ENCODE measurements around the gene SLAMF1.

The SLAMF1 gene

GRCh38 chr1:160608941-160609340 is 37.9 kb downstream of the SLAMF1 start:
- Histone ChIP-seq H3K27ac (ENCODE audit: low read length) (no peak overlapping the region), H3K27me3 (ENCODE audit: control insufficient read depth in 1 of 2, insufficient read depth in 2 of 2, low read length in 2 of 2) (peaks cover 0 to 4% of the 10 kb centered on the region in 2 donors), H3K36me3 (ENCODE audit: control insufficient read depth in 2 of 2, insufficient read depth in 2 of 2, low read length in 2 of 2) (no peaks in the 10 kb centered on the region), H3K4me3 (ENCODE audit: low read length in 2 of 2) (no peak overlapping the region), H3K9ac (ENCODE audit: low read length in 2 of 2) (no peak overlapping the region), H3K4me1 (ENCODE audit: control insufficient read depth, insufficient read depth, low read length) (no peaks in the 10 kb centered on the region), H3K9me3 (ENCODE audit: control insufficient read depth in 2 of 2, low read length in 2 of 2) (no peaks in the 10 kb centered on the region)

DNA sequence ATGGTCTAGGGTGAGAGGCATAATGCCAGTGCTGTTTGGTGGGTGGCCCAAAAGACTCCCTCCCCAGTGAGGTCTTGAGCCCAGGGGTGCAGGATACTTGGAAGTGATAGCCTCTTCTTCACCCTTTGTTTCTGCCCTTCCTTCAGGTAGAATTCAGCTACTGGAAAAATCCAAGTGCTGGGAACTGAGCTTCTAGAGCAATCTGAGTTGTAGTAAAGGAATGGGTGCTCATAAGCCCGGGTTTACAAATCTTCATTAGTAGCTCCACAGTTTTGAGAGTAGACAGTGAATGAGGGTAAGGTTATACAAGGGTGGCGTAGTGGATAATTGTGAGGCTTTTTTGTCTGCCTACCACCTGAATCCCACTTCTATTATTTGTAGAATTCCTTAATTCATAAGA is 38.3 kb downstream of the SLAMF1 start:
- Histone ChIP-seq H3K27me3 (ENCODE audit: control insufficient read depth in 1 of 2, insufficient read depth in 2 of 2, low read length in 2 of 2) (peaks cover 0 to 4% of the 10 kb centered on the region in 2 donors), H3K4me1 (ENCODE audit: control insufficient read depth, insufficient read depth, low read length) (no peaks in the 10 kb centered on the region), H3K4me3 (ENCODE audit: low read length in 2 of 2) (no peak overlapping the region), H3K36me3 (ENCODE audit: control insufficient read depth in 2 of 2, insufficient read depth in 2 of 2, low read length in 2 of 2) (no peaks in the 10 kb centered on the region), H3K27ac (ENCODE audit: low read length) (no peak overlapping the region), H3K9me3 (ENCODE audit: control insufficient read depth in 2 of 2, low read length in 2 of 2) (no peaks in the 10 kb centered on the region), H3K9ac (ENCODE audit: low read length in 2 of 2) (no peak overlapping the region)

- no peaks in the 10 kb centered on the region for H3K4me1 ChIP-seq (ENCODE audit: control insufficient read depth, insufficient read depth, low read length)
- H3K9ac ChIP-seq (ENCODE audit: low read length in 2 of 2): no peak overlapping the region
- peaks cover 0 to 4% of the 10 kb centered on the region in 2 donors for H3K27me3 ChIP-seq (ENCODE audit: control insufficient read depth in 1 of 2, insufficient read depth in 2 of 2, low read length in 2 of 2)
- H3K9me3 ChIP-seq (ENCODE audit: control insufficient read depth in 2 of 2, low read length in 2 of 2): no peaks in the 10 kb centered on the region
- H3K36me3 ChIP-seq (ENCODE audit: control insufficient read depth in 2 of 2, insufficient read depth in 2 of 2, low read length in 2 of 2): no peaks in the 10 kb centered on the region
- no peak overlapping the region for H3K4me3 ChIP-seq (ENCODE audit: low read length in 2 of 2)
- H3K27ac ChIP-seq (ENCODE audit: low read length): no peak overlapping the region
Measured at GRCh38 chr1:160608057-160608456, 38.8 kb downstream of the SLAMF1 start.

GRCh38 chr1:160607672-160608032 is 39.2 kb downstream of the SLAMF1 start:
- no peaks in the 10 kb centered on the region for H3K9me3 ChIP-seq (ENCODE audit: control insufficient read depth in 2 of 2, low read length in 2 of 2)
- H3K36me3 ChIP-seq (ENCODE audit: control insufficient read depth in 2 of 2, insufficient read depth in 2 of 2, low read length in 2 of 2): no peaks in the 10 kb centered on the region
- H3K27me3 ChIP-seq (ENCODE audit: control insufficient read depth in 1 of 2, insufficient read depth in 2 of 2, low read length in 2 of 2): peaks cover 0 to 2% of the 10 kb centered on the region in 2 donors
- no peaks in the 10 kb centered on the region for H3K4me1 ChIP-seq (ENCODE audit: control insufficient read depth, insufficient read depth, low read length)
- no peak overlapping the region for H3K4me3 ChIP-seq (ENCODE audit: low read length in 2 of 2)
- no peak overlapping the region for H3K9ac ChIP-seq (ENCODE audit: low read length in 2 of 2)
- H3K27ac ChIP-seq (ENCODE audit: low read length): no peak overlapping the region

- Histone ChIP-seq H3K9ac (ENCODE audit: low read length in 2 of 2) (no peak overlapping the region), H3K9me3 (ENCODE audit: control insufficient read depth in 2 of 2, low read length in 2 of 2) (no peaks in the 10 kb centered on the region), H3K4me3 (ENCODE audit: low read length in 2 of 2) (no peak overlapping the region), H3K27ac (ENCODE audit: low read length) (no peak overlapping the region), H3K27me3 (ENCODE audit: control insufficient read depth in 1 of 2, insufficient read depth in 2 of 2, low read length in 2 of 2) (peaks cover 0 to 2% of the 10 kb centered on the region in 2 donors), H3K36me3 (ENCODE audit: control insufficient read depth in 2 of 2, insufficient read depth in 2 of 2, low read length in 2 of 2) (no peaks in the 10 kb centered on the region), H3K4me1 (ENCODE audit: control insufficient read depth, insufficient read depth, low read length) (no peaks in the 10 kb centered on the region)
Measured at GRCh38 chr1:160607011-160607671, 39.7 kb downstream of the SLAMF1 start.

- Histone ChIP-seq H3K27me3 (ENCODE audit: control insufficient read depth in 1 of 2, insufficient read depth in 2 of 2, low read length in 2 of 2) (no peaks in the 10 kb centered on the region), H3K9ac (ENCODE audit: low read length in 2 of 2) (no peak overlapping the region), H3K36me3 (ENCODE audit: control insufficient read depth in 2 of 2, insufficient read depth in 2 of 2, low read length in 2 of 2) (no peaks in the 10 kb centered on the region), H3K4me3 (ENCODE audit: low read length in 2 of 2) (no peak overlapping the region), H3K9me3 (ENCODE audit: control insufficient read depth in 2 of 2, low read length in 2 of 2) (no peaks in the 10 kb centered on the region), H3K27ac (ENCODE audit: low read length) (no peak overlapping the region), H3K4me1 (ENCODE audit: control insufficient read depth, insufficient read depth, low read length) (no peaks in the 10 kb centered on the region)
Measured at GRCh38 chr1:160606611-160607010, 40.2 kb downstream of the SLAMF1 start.

GRCh38 chr1:160605792-160606479 is 40.9 kb downstream of the SLAMF1 start:
- Histone ChIP-seq H3K36me3 (ENCODE audit: control insufficient read depth in 2 of 2, insufficient read depth in 2 of 2, low read length in 2 of 2) (no peaks in the 10 kb centered on the region), H3K27me3 (ENCODE audit: control insufficient read depth in 1 of 2, insufficient read depth in 2 of 2, low read length in 2 of 2) (no peaks in the 10 kb centered on the region), H3K9ac (ENCODE audit: low read length in 2 of 2) (no peak overlapping the region), H3K27ac (ENCODE audit: low read length) (no peak overlapping the region), H3K4me3 (ENCODE audit: low read length in 2 of 2) (no peak overlapping the region), H3K4me1 (ENCODE audit: control insufficient read depth, insufficient read depth, low read length) (no peaks in the 10 kb centered on the region), H3K9me3 (ENCODE audit: control insufficient read depth in 2 of 2, low read length in 2 of 2) (no peaks in the 10 kb centered on the region)

DNA sequence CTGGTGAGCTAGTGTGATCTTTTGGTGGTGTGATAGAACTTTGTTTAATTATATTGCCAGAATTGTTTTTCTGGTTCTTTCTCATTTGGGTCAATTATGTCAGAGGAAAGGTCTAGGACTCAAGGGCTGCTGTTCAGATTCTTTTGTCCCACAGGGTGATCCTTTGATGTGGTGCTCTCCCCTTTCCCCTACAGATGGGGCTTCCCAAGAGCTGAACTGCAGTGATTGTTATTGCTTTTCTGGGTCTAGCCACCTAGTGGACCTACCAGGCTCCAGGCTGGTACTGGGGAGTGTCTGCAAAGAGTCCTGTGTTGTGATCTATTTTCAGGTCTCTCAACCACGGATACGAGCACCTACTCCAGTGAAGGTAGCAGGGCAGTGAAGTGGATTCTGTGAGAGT is 41.6 kb downstream of the SLAMF1 start:
- no peak overlapping the region for H3K9ac ChIP-seq (ENCODE audit: low read length in 2 of 2)
- H3K36me3 ChIP-seq (ENCODE audit: control insufficient read depth in 2 of 2, insufficient read depth in 2 of 2, low read length in 2 of 2): no peaks in the 10 kb centered on the region
- H3K9me3 ChIP-seq (ENCODE audit: control insufficient read depth in 2 of 2, low read length in 2 of 2): peaks cover 0 to 2% of the 10 kb centered on the region in 2 donors
- no peak overlapping the region for H3K4me3 ChIP-seq (ENCODE audit: low read length in 2 of 2)
- H3K4me1 ChIP-seq (ENCODE audit: control insufficient read depth, insufficient read depth, low read length): no peaks in the 10 kb centered on the region
- H3K27ac ChIP-seq (ENCODE audit: low read length): no peak overlapping the region
- H3K27me3 ChIP-seq (ENCODE audit: control insufficient read depth in 1 of 2, insufficient read depth in 2 of 2, low read length in 2 of 2): no peaks in the 10 kb centered on the region

DNA sequence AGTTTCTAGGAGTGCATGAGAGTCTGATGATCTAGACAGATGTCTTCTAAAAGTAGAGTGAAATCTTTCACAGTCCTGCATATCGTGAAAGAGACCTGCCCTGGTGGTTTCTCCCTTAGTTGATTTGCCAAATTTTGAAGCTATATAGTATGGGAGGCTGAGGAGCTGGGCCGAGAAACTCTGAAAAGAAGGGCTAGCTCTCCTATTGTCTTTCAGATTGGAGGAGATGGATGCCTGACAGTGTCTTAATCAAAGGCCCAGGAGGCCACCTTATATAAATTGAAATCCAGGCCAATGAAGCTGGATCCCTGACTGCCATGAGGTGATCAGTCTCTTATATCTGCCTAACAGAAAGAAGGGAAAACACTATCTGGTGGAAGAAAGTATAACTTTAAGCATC is 49.1 kb downstream of the SLAMF1 start:
- Histone ChIP-seq H3K9ac (ENCODE audit: low read length in 2 of 2) (no peak overlapping the region), H3K4me1 (ENCODE audit: control insufficient read depth, insufficient read depth, low read length) (no peaks in the 10 kb centered on the region), H3K9me3 (ENCODE audit: control insufficient read depth in 2 of 2, low read length in 2 of 2) (peaks cover 2 to 5% of the 10 kb centered on the region in 2 donors), H3K27ac (ENCODE audit: low read length) (no peak overlapping the region), H3K27me3 (ENCODE audit: control insufficient read depth in 1 of 2, insufficient read depth in 2 of 2, low read length in 2 of 2) (no peaks in the 10 kb centered on the region), H3K36me3 (ENCODE audit: control insufficient read depth in 2 of 2, insufficient read depth in 2 of 2, low read length in 2 of 2) (no peaks in the 10 kb centered on the region), H3K4me3 (ENCODE audit: low read length in 2 of 2) (no peak overlapping the region)

GRCh38 chr1:160597051-160597450 is 49.8 kb downstream of the SLAMF1 start:
- Histone ChIP-seq H3K9ac (ENCODE audit: low read length in 2 of 2) (no peak overlapping the region), H3K4me1 (ENCODE audit: control insufficient read depth, insufficient read depth, low read length) (no peaks in the 10 kb centered on the region), H3K9me3 (ENCODE audit: control insufficient read depth in 2 of 2, low read length in 2 of 2) (peaks cover 2 to 5% of the 10 kb centered on the region in 2 donors), H3K27ac (ENCODE audit: low read length) (no peak overlapping the region), H3K4me3 (ENCODE audit: low read length in 2 of 2) (no peak overlapping the region), H3K27me3 (ENCODE audit: control insufficient read depth in 1 of 2, insufficient read depth in 2 of 2, low read length in 2 of 2) (no peaks in the 10 kb centered on the region), H3K36me3 (ENCODE audit: control insufficient read depth in 2 of 2, insufficient read depth in 2 of 2, low read length in 2 of 2) (no peaks in the 10 kb centered on the region)

GRCh38 chr1:160590488-160590887 is 56.4 kb downstream of the SLAMF1 start:
- no peaks in the 10 kb centered on the region for H3K27me3 ChIP-seq (ENCODE audit: control insufficient read depth in 1 of 2, insufficient read depth in 2 of 2, low read length in 2 of 2)
- no peaks in the 10 kb centered on the region for H3K9me3 ChIP-seq (ENCODE audit: control insufficient read depth in 2 of 2, low read length in 2 of 2)
- no peak overlapping the region for H3K4me3 ChIP-seq (ENCODE audit: low read length in 2 of 2)
- H3K36me3 ChIP-seq (ENCODE audit: control insufficient read depth in 2 of 2, insufficient read depth in 2 of 2, low read length in 2 of 2): no peaks in the 10 kb centered on the region
- H3K9ac ChIP-seq (ENCODE audit: low read length in 2 of 2): no peak overlapping the region
- H3K27ac ChIP-seq (ENCODE audit: low read length): no peak overlapping the region
- no peaks in the 10 kb centered on the region for H3K4me1 ChIP-seq (ENCODE audit: control insufficient read depth, insufficient read depth, low read length)
